K562 (cell line): ENCODE data around the gene RAB6B.
A peak's percentile ranks its signal among the peaks of the same experiment; 100 is the strongest.

Experiments used
- CBX1 ChIP-seq: sonication (generic); IDR thresholded peaks from 2 replicates; pipeline ENCODE4 v1.6.1; 2016; ENCODE audit warnings: antibody characterized with exemption, low read depth, mild to moderate bottlenecking
- CBX2 ChIP-seq: fragments of 200-600 bp; sonication (generic); IDR thresholded peaks from one replicate; pipeline ENCODE4 v1.6.1; 2012; ENCODE audit warnings: mild to moderate bottlenecking, low read length, inconsistent platforms; ENCODE audit not compliant: insufficient read depth, poor library complexity, severe bottlenecking
- FIP1L1 ChIP-seq: fragments of 200-400 bp; formaldehyde crosslinking; IDR thresholded peaks from 2 replicates; pipeline ENCODE4 v1.6.1; 2018; ENCODE audit warnings: mild to moderate bottlenecking, low read depth, low read length; ENCODE audit not compliant: poor library complexity, severe bottlenecking
- NFIC ChIP-seq: fragments of 450-650 bp; IDR thresholded peaks from 2 replicates; pipeline ENCODE4 v1.6.1; 2017; ENCODE audit warnings: mild to moderate bottlenecking, inconsistent platforms
- PHF21A ChIP-seq: fragments of 450-650 bp; IDR thresholded peaks from 2 replicates; pipeline ENCODE4 v1.6.1; 2017; ENCODE audit warnings: low read depth, borderline replicate concordance
- POLR2A ChIP-seq: fragments of 450-650 bp; conservative IDR thresholded peaks from 2 replicates; pipeline ENCODE4 v1.6.1; 2016
- TAF1 ChIP-seq: IDR thresholded peaks from 2 replicates; pipeline ENCODE4 v1.6.1; 2011; ENCODE audit warnings: mild to moderate bottlenecking, low read length, moderate library complexity; ENCODE audit not compliant: insufficient read depth, control insufficient read depth, severe bottlenecking; ENCODE audit errors: extremely low read depth
- TCF7L2 ChIP-seq: fragments of 150-350 bp; IDR thresholded peaks from 2 replicates; pipeline ENCODE4 v1.6.1; 2016; ENCODE audit warnings: low read depth, mild to moderate bottlenecking, low read length, moderate library complexity
- ZNF778 ChIP-seq: fragments of 450-650 bp; formaldehyde crosslinking; IDR thresholded peaks from 2 replicates; pipeline ENCODE4 v1.4.0; 2020; ENCODE audit warnings: mild to moderate bottlenecking, moderate library complexity
- TF ChIP-seq, protein P1 (sequence below), 3 experiments: IDR thresholded peaks in 2 of 3; conservative IDR thresholded peaks in 1 of 3; 2 replicates each; pipeline ENCODE4 v1.5.1; 2011 to 2012; ENCODE audit warnings: low read length in 3 of 3, mild to moderate bottlenecking in 3 of 3, control low read depth in 2 of 3, improper control_type of control experiment in 1 of 3, inconsistent platforms in 1 of 3, low read depth in 1 of 3, mixed read lengths in 1 of 3, moderate library complexity in 1 of 3; ENCODE audit not compliant: insufficient read depth in 2 of 3
- TF ChIP-seq, protein P2 (sequence below), 2 experiments: fragments of 450-650 bp in 1 of 2; IDR thresholded peaks; 2 replicates each; pipeline ENCODE4 v1.6.1; 2011 to 2017; ENCODE audit warnings: low read depth in 2 of 2, antibody characterized with exemption in 1 of 2, borderline replicate concordance in 1 of 2, low read length in 1 of 2, mild to moderate bottlenecking in 1 of 2, mixed read lengths in 1 of 2; ENCODE audit not compliant: control insufficient read depth in 1 of 2
- TF ChIP-seq, protein P3 (sequence below): sonication (generic); formaldehyde crosslinking; IDR thresholded peaks from 2 replicates; pipeline ENCODE4 v1.9.0; 2022; ENCODE audit warnings: mild to moderate bottlenecking, missing genetic modification reagents
- TF ChIP-seq, protein P4 (sequence below), 2 experiments: fragments of 450-650 bp; formaldehyde crosslinking in 1 of 2; IDR thresholded peaks; 2 replicates each; pipeline versions ENCODE4 v1.4.0 to v1.6.1; 2014 to 2020; ENCODE audit warnings: mild to moderate bottlenecking in 2 of 2, borderline replicate concordance in 1 of 2, low read depth in 1 of 2

DNA sequence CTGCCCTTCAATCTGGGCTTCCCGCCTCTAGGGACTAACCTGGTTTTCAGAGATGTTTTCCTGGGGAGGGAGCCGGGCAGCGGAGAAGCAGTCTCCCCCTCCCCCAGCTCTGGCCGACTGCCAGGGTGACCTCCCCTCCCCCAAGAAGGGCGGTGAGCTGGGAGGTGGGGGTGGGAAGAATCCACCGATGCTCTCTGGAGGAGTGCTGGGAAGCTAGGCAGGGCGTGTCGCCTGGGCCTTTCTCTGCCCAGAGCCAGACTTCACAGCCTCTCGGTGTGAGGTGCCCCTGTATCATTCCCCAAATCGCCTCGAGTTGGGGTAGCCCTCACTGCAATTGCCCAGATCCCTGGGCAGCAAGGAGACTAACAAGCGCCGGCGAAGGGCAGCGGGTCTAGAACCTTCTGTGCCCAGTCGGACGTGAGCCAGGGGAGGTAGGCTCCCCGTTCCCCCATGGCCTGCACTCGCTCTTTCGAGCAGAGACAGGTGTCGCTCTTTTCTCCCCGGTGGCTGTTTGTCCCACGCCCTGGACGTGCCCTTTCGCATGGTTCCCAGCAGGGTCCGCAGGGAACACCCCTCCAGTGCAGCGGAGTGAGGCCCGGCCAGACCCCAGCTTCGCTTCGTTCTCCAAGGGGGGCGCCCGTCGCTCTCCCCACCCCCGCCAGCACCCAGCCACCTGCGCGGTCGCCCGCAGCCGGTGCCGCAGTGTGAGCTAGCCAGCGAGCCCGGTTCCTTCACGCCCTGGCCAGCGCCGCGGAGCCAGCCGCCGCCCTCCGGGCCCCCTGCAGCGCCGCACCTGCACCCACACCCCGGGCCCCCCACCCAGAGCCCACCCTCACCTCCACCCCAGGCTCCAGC is 1.1 kb downstream of the RAB6B start:
- TF ChIP-seq CBX1 (no peak), TAF1 (no peak), NFIC (peak; percentile 93), ZNF778 (CRISPR knock-in tag) (no peak), CBX2 (no peak), PHF21A (no peak), POLR2A (no peak), FIP1L1 (no peak), TCF7L2 (no peak)
- TF ChIP-seq, protein P1, sequence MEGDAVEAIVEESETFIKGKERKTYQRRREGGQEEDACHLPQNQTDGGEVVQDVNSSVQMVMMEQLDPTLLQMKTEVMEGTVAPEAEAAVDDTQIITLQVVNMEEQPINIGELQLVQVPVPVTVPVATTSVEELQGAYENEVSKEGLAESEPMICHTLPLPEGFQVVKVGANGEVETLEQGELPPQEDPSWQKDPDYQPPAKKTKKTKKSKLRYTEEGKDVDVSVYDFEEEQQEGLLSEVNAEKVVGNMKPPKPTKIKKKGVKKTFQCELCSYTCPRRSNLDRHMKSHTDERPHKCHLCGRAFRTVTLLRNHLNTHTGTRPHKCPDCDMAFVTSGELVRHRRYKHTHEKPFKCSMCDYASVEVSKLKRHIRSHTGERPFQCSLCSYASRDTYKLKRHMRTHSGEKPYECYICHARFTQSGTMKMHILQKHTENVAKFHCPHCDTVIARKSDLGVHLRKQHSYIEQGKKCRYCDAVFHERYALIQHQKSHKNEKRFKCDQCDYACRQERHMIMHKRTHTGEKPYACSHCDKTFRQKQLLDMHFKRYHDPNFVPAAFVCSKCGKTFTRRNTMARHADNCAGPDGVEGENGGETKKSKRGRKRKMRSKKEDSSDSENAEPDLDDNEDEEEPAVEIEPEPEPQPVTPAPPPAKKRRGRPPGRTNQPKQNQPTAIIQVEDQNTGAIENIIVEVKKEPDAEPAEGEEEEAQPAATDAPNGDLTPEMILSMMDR (IDR thresholded peaks at IDR 0.05 in 2 of 3, conservative IDR thresholded peaks at IDR 0.05 in 1 of 3; ENCODE audit: insufficient read depth in 2 of 3, low read depth in 1 of 3, low read length in 3 of 3): no peak
- TF ChIP-seq, protein P2, sequence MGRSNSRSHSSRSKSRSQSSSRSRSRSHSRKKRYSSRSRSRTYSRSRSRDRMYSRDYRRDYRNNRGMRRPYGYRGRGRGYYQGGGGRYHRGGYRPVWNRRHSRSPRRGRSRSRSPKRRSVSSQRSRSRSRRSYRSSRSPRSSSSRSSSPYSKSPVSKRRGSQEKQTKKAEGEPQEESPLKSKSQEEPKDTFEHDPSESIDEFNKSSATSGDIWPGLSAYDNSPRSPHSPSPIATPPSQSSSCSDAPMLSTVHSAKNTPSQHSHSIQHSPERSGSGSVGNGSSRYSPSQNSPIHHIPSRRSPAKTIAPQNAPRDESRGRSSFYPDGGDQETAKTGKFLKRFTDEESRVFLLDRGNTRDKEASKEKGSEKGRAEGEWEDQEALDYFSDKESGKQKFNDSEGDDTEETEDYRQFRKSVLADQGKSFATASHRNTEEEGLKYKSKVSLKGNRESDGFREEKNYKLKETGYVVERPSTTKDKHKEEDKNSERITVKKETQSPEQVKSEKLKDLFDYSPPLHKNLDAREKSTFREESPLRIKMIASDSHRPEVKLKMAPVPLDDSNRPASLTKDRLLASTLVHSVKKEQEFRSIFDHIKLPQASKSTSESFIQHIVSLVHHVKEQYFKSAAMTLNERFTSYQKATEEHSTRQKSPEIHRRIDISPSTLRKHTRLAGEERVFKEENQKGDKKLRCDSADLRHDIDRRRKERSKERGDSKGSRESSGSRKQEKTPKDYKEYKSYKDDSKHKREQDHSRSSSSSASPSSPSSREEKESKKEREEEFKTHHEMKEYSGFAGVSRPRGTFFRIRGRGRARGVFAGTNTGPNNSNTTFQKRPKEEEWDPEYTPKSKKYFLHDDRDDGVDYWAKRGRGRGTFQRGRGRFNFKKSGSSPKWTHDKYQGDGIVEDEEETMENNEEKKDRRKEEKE (IDR thresholded peaks at IDR 0.05; ENCODE audit: borderline replicate concordance in 1 of 2, control insufficient read depth in 1 of 2, low read depth in 2 of 2, low read length in 1 of 2): no peak
- TF ChIP-seq, protein P3, sequence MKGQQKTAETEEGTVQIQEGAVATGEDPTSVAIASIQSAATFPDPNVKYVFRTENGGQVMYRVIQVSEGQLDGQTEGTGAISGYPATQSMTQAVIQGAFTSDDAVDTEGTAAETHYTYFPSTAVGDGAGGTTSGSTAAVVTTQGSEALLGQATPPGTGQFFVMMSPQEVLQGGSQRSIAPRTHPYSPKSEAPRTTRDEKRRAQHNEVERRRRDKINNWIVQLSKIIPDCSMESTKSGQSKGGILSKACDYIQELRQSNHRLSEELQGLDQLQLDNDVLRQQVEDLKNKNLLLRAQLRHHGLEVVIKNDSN (CRISPR knock-in tag): no peak
- TF ChIP-seq, protein P4, sequence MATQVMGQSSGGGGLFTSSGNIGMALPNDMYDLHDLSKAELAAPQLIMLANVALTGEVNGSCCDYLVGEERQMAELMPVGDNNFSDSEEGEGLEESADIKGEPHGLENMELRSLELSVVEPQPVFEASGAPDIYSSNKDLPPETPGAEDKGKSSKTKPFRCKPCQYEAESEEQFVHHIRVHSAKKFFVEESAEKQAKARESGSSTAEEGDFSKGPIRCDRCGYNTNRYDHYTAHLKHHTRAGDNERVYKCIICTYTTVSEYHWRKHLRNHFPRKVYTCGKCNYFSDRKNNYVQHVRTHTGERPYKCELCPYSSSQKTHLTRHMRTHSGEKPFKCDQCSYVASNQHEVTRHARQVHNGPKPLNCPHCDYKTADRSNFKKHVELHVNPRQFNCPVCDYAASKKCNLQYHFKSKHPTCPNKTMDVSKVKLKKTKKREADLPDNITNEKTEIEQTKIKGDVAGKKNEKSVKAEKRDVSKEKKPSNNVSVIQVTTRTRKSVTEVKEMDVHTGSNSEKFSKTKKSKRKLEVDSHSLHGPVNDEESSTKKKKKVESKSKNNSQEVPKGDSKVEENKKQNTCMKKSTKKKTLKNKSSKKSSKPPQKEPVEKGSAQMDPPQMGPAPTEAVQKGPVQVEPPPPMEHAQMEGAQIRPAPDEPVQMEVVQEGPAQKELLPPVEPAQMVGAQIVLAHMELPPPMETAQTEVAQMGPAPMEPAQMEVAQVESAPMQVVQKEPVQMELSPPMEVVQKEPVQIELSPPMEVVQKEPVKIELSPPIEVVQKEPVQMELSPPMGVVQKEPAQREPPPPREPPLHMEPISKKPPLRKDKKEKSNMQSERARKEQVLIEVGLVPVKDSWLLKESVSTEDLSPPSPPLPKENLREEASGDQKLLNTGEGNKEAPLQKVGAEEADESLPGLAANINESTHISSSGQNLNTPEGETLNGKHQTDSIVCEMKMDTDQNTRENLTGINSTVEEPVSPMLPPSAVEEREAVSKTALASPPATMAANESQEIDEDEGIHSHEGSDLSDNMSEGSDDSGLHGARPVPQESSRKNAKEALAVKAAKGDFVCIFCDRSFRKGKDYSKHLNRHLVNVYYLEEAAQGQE (IDR thresholded peaks at IDR 0.05; ENCODE audit: borderline replicate concordance): no peak
- TF ChIP-seq, protein P4 (CRISPR knock-in tag; IDR thresholded peaks at IDR 0.05; ENCODE audit: low read depth): no peak
